ENCODE data around the gene RRP8. TPM values are rescaled to one million over a fixed set of nuclear protein-coding genes. Genes with fewer than 3 reads are reported as not detected.

The RRP8 gene
- total and polyA plus RNA-seq, 9 of the 15 experiments (the other 6 are each of a cell fraction or from before 2014, with no cell fraction given): 5.7 to 47.3 (median 32.6) TPM

GRCh38 chr11:6563121-6563619 is 40.2 kb downstream of the RRP8 start (continued):
- TF ChIP-seq ZNF512 (tag; IDR thresholded peaks at IDR 0.05): no peak
- TF ChIP-seq NFYB (IDR thresholded peaks at IDR 0.05; ENCODE audit: extremely low read depth, insufficient read length): no peak
- TF ChIP-seq ZNF274 (IDR thresholded peaks at IDR 0.05; ENCODE audit: borderline replicate concordance, low read depth, low read length): peak; percentile 45; the same call in 1 of the 2 replicates
- TF ChIP-seq, protein P1, sequence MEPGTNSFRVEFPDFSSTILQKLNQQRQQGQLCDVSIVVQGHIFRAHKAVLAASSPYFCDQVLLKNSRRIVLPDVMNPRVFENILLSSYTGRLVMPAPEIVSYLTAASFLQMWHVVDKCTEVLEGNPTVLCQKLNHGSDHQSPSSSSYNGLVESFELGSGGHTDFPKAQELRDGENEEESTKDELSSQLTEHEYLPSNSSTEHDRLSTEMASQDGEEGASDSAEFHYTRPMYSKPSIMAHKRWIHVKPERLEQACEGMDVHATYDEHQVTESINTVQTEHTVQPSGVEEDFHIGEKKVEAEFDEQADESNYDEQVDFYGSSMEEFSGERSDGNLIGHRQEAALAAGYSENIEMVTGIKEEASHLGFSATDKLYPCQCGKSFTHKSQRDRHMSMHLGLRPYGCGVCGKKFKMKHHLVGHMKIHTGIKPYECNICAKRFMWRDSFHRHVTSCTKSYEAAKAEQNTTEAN (CRISPR knock-in tag; IDR thresholded peaks at IDR 0.05): no peak
- no peak for TF ChIP-seq ARID4B (CRISPR knock-in tag; IDR thresholded peaks at IDR 0.05)
- no peak for TF ChIP-seq NCOA4 (IDR thresholded peaks at IDR 0.05; ENCODE audit: partially characterized antibody)
- no peak for TF ChIP-seq NR2F6 (CRISPR knock-in tag; IDR thresholded peaks at IDR 0.05)
- no peak for TF ChIP-seq ZNF3 (CRISPR knock-in tag; IDR thresholded peaks at IDR 0.05)
- no peak for TF ChIP-seq ZFP1 (CRISPR knock-in tag; IDR thresholded peaks at IDR 0.05)
- TF ChIP-seq KHSRP (IDR thresholded peaks at IDR 0.05): no peak
- TF ChIP-seq RHOXF2B (CRISPR knock-in tag; conservative IDR thresholded peaks at IDR 0.05): no peak
- no peak for TF ChIP-seq TBP (optimal IDR thresholded peaks at IDR 0.05; ENCODE audit: low read depth, low read length)
- no peak for TF ChIP-seq HSF4 (CRISPR knock-in tag; IDR thresholded peaks at IDR 0.05; ENCODE audit: borderline replicate concordance)
- no peak for TF ChIP-seq LARP7 (IDR thresholded peaks at IDR 0.05)
- TF ChIP-seq, protein P2, sequence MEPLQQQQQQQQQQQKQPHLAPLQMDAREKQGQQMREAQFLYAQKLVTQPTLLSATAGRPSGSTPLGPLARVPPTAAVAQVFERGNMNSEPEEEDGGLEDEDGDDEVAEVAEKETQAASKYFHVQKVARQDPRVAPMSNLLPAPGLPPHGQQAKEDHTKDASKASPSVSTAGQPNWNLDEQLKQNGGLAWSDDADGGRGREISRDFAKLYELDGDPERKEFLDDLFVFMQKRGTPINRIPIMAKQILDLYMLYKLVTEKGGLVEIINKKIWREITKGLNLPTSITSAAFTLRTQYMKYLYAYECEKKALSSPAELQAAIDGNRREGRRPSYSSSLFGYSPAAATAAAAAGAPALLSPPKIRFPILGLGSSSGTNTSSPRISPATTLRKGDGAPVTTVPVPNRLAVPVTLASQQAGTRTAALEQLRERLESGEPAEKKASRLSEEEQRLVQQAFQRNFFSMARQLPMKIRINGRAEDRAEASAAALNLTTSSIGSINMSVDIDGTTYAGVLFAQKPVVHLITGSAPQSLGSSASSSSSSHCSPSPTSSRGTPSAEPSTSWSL (CRISPR knock-in tag; IDR thresholded peaks at IDR 0.05; ENCODE audit: borderline replicate concordance): no peak
- no peak for TF ChIP-seq NFXL1 (CRISPR knock-in tag; IDR thresholded peaks at IDR 0.05)
- TF ChIP-seq, protein P3, sequence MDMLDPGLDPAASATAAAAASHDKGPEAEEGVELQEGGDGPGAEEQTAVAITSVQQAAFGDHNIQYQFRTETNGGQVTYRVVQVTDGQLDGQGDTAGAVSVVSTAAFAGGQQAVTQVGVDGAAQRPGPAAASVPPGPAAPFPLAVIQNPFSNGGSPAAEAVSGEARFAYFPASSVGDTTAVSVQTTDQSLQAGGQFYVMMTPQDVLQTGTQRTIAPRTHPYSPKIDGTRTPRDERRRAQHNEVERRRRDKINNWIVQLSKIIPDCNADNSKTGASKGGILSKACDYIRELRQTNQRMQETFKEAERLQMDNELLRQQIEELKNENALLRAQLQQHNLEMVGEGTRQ (CRISPR knock-in tag; IDR thresholded peaks at IDR 0.05): no peak

Measured in K562 (cell line).